Sigmoid colon (tissue), 7 donors: Measurements from ENCODE around the gene PDE1C. TPM values are rescaled to one million over a fixed set of nuclear protein-coding genes. Genes with fewer than 3 reads are reported as not detected.
"Not testable (repeated sequence)": the region's sequence is repeated elsewhere in the genome, so short reads cannot be mapped to it uniquely, and the experiment has no call there.

ENCODE experiments used
- DNase-seq: peaks from one replicate; pipeline ENCODE4 v3.0.0-alpha.2; 2019
- H3K27ac ChIP-seq, 4 donors: fragments of 200-600 bp; sonication (generic); one replicate each; pipeline ENCODE4 v1.5.1; 2016 to 2019; ENCODE audit warnings: mild to moderate bottlenecking in 1 of 4
- H3K27me3 ChIP-seq, 3 donors: fragments of 200-600 bp; sonication (generic); one replicate each; pipeline ENCODE4 v1.5.1; 2019; ENCODE audit warnings: mild to moderate bottlenecking in 1 of 3
- H3K36me3 ChIP-seq, 4 donors: fragments of 200-600 bp; sonication (generic); one replicate each; pipeline ENCODE4 v1.5.1; 2016 to 2019
- H3K4me1 ChIP-seq, 4 donors: fragments of 200-600 bp; sonication (generic); one replicate each; pipeline ENCODE4 v1.5.1; 2017 to 2019
- H3K4me3 ChIP-seq, 4 donors: fragments of 200-600 bp; sonication (generic); one replicate each; pipeline ENCODE4 v1.5.1; 2017 to 2019; ENCODE audit warnings: mild to moderate bottlenecking in 2 of 4, moderate library complexity in 1 of 4
- H3K9me3 ChIP-seq, 4 donors: fragments of 200-600 bp in 3 of 4; sonication (generic) in 3 of 4; one replicate each; pipeline versions ENCODE4 v1.5.1 to v1.6.1; 2013 to 2019
- CTCF ChIP-seq, 4 experiments: fragments of 450-650 bp in 3 of 4; fragments of 200-600 bp in 1 of 4; IDR thresholded peaks; one replicate each; pipeline ENCODE4 v1.5.1; 2016 to 2019; ENCODE audit warnings: antibody characterized with exemption in 4 of 4, mild to moderate bottlenecking in 3 of 4, moderate library complexity in 2 of 4
- EP300 ChIP-seq, 4 donors: sonication (generic); formaldehyde crosslinking; IDR thresholded peaks; one replicate each; pipeline ENCODE4 v1.6.1; 2017; ENCODE audit warnings: antibody characterized with exemption in 4 of 4
- POLR2A ChIP-seq, 2 donors: fragments of 450-650 bp; IDR thresholded peaks; one replicate each; pipeline ENCODE4 v1.6.1; 2016; ENCODE audit warnings: antibody characterized with exemption in 2 of 2, mild to moderate bottlenecking in 2 of 2, moderate library complexity in 2 of 2
- POLR2AphosphoS5 ChIP-seq, 4 donors: sonication (generic); formaldehyde crosslinking; IDR thresholded peaks; one replicate each; pipeline ENCODE4 v1.6.1; 2017; ENCODE audit warnings: antibody characterized with exemption in 4 of 4
- WGBS, 2 donors: extraction: QIAGEN DNeasy Blood & Tissue Kit; methylation state at CpG; one replicate each; pipeline ENCODE4 v1.1.7; 2013; 5-methylcytosine and 5-hydroxymethylcytosine counted together
- intact Hi-C: fragments of 100-400 bp; cut with DNase I; formaldehyde crosslinking; loops from one replicate; pipeline ENCODE4 v1.15.1; 2023
- polyA plus RNA-seq, 3 donors: library from polyadenylated mRNA; stranded (reverse); fragments of 200-250 nt; gene quantifications; one replicate each; pipeline ENCODE4 v1.2.3, GENCODE V29; 2013
- total RNA-seq, 4 donors: library from RNA; depleted of rRNA; stranded (reverse); fragments of >200 nt; gene quantifications; one replicate each; pipeline ENCODE4 v1.1.0, GENCODE V29; 2016
- donor health status: healthy with polysubstance abuse.
- donor health status: Bipolar disorder and iron deficiency.
- donor health status: healthy.

The PDE1C gene
- total and polyA plus RNA-seq, 7 donors, result under 0.01 to 19.4 (median 5.9) TPM

- H3K27me3 ChIP-seq, result peaks cover 0 to 5% (median 0%) of the 10 kb centered on the region in 3 donors
- intact Hi-C loops, result no loop called here
- DNase-seq, result no peak
- H3K9me3 ChIP-seq, result no peaks in the 10 kb centered on the region
- 41 to 66% methylated on average over 2 of the region's 2 CpGs for WGBS, 2 donors
- TF ChIP-seq POLR2AphosphoS5 (IDR thresholded peaks at IDR 0.05) (no peak), EP300 (IDR thresholded peaks at IDR 0.05) (no peak), CTCF (IDR thresholded peaks at IDR 0.05) (no peak), POLR2A (IDR thresholded peaks at IDR 0.05) (no peak)
- no peaks in the 10 kb centered on the region for H3K36me3 ChIP-seq
- no peak overlapping the region for H3K4me3 ChIP-seq
- no peaks in the 10 kb centered on the region for H3K4me1 ChIP-seq
- H3K27ac ChIP-seq, result no peak overlapping the region
These were observed 8.6 kb upstream of the PDE1C start for GRCh38 chr7:32078824-32079223.

- no peak for TF ChIP-seq POLR2AphosphoS5 (IDR thresholded peaks at IDR 0.05)
- TF ChIP-seq CTCF (IDR thresholded peaks at IDR 0.05), result no peak
- TF ChIP-seq POLR2A (IDR thresholded peaks at IDR 0.05), result no peak
- TF ChIP-seq EP300 (IDR thresholded peaks at IDR 0.05), result no peak
- Histone ChIP-seq H3K27ac (no peak overlapping the region), H3K27me3 (peaks cover 0 to 7% (median 0%) of the 10 kb centered on the region in 3 donors), H3K36me3 (no peaks in the 10 kb centered on the region), H3K4me1 (no peaks in the 10 kb centered on the region), H3K9me3 (no peaks in the 10 kb centered on the region), H3K4me3 (no peak overlapping the region)
- no peak for DNase-seq
- intact Hi-C loops, result no loop called here
- 92 to 93% methylated on average over 5 of the region's 5 CpGs for WGBS, 2 donors
These were observed 7.6 kb upstream of the PDE1C start for GRCh38 chr7:32077806-32078205.

GRCh38 chr7:32076802-32077201, 6.6 kb upstream of the PDE1C start:
- DNase-seq, intact Hi-C loops, H3K9me3 ChIP-seq, H3K27ac ChIP-seq, H3K4me3 ChIP-seq, H3K36me3 ChIP-seq, H3K4me1 ChIP-seq: not testable (repeated sequence)
- WGBS, 2 donors, result 73 to 84% methylated on average over 5 of the region's 5 CpGs
- H3K27me3 ChIP-seq, result peaks cover 0 to 17% (median 0%) of the 10 kb centered on the region in 3 donors

- WGBS, 2 donors, result 77 to 95% methylated on average over 4 of the region's 4 CpGs
- peaks cover 0 to 11% (median 8%) of the 10 kb centered on the region in 4 donors for H3K4me1 ChIP-seq
- intact Hi-C loops, result no loop called here
- TF ChIP-seq CTCF (IDR thresholded peaks at IDR 0.05) (no peak), POLR2A (IDR thresholded peaks at IDR 0.05) (no peak), EP300 (IDR thresholded peaks at IDR 0.05) (no peak), POLR2AphosphoS5 (IDR thresholded peaks at IDR 0.05) (no peak)
- no peak overlapping the region for H3K4me3 ChIP-seq
- no peaks in the 10 kb centered on the region for H3K36me3 ChIP-seq
- H3K27me3 ChIP-seq, result peaks cover 0 to 28% (median 3%) of the 10 kb centered on the region in 3 donors
- no peak for DNase-seq
- H3K9me3 ChIP-seq, result no peaks in the 10 kb centered on the region
- no peak overlapping the region for H3K27ac ChIP-seq
These were observed 5.4 kb upstream of the PDE1C start for GRCh38 chr7:32075612-32076011.

- TF ChIP-seq CTCF (IDR thresholded peaks at IDR 0.05) (no peak), POLR2AphosphoS5 (IDR thresholded peaks at IDR 0.05) (no peak), EP300 (IDR thresholded peaks at IDR 0.05) (no peak), POLR2A (IDR thresholded peaks at IDR 0.05) (no peak)
- peaks cover 0 to 33% (median 3%) of the 10 kb centered on the region in 3 donors for H3K27me3 ChIP-seq
- no peak overlapping the region for H3K4me3 ChIP-seq
- WGBS, 2 donors, result 56 to 67% methylated on average over 9 of the region's 9 CpGs
- intact Hi-C loops, result no loop called here
- no peaks in the 10 kb centered on the region for H3K9me3 ChIP-seq
- peaks cover 0 to 17% (median 8%) of the 10 kb centered on the region in 4 donors for H3K4me1 ChIP-seq
- no peaks in the 10 kb centered on the region for H3K36me3 ChIP-seq
- DNase-seq, result no peak
- no peak overlapping the region for H3K27ac ChIP-seq
These were observed 4.8 kb upstream of the PDE1C start for GRCh38 chr7:32074787-32075585.
